ENCODE measurements around the gene MATK.

GRCh38 chr19:3745363-3746045, 40.7 kb downstream of the MATK start:
- TF ChIP-seq POLR2AphosphoS5 (IDR thresholded peaks at IDR 0.05; ENCODE audit: borderline replicate concordance, low read depth, low read length): no peak
- TF ChIP-seq EZH2 (IDR thresholded peaks at IDR 0.05): no peak
